Right lobe of liver (tissue), 6 donors: ENCODE results near the gene TMEM11. TPM values are rescaled to one million over a fixed set of nuclear protein-coding genes. Genes with fewer than 3 reads are reported as not detected.

Experiments used
- ATAC-seq, 4 donors: fragments of 200-7000 bp; cut with Tn5 transposase; one replicate each; pipeline ENCODE4 v1.9.1; 2020; ENCODE audit warnings: mild to moderate bottlenecking in 4 of 4, moderate library complexity in 4 of 4
- DNase-seq, 3 donors: peaks; one replicate each; pipeline ENCODE4 v3.0.0-alpha.2; 2020
- H3K27ac ChIP-seq, 3 donors: fragments of 200-600 bp; one replicate each; pipeline ENCODE4 v1.8.0; 2022
- H3K27me3 ChIP-seq, 2 donors: fragments of 200-600 bp; one replicate each; pipeline ENCODE4 v1.8.0; 2022
- H3K36me3 ChIP-seq, 4 donors: fragments of 200-600 bp; sonication (generic) in 1 of 4; one replicate each; pipeline versions ENCODE4 v1.5.1 to v1.8.0; 2017 to 2022; ENCODE audit warnings: control low read depth in 1 of 4
- H3K4me1 ChIP-seq, 4 donors: fragments of 200-600 bp; sonication (generic) in 1 of 4; one replicate each; pipeline versions ENCODE4 v1.5.1 to v1.8.0; 2017 to 2022; ENCODE audit warnings: control low read depth in 1 of 4
- H3K4me3 ChIP-seq, 3 donors: fragments of 200-600 bp; one replicate each; pipeline ENCODE4 v1.8.0; 2022
- H3K9me3 ChIP-seq, 4 donors: fragments of 200-600 bp; sonication (generic) in 1 of 4; one replicate each; pipeline versions ENCODE4 v1.5.1 to v1.8.0; 2017 to 2022; ENCODE audit warnings: control low read depth in 1 of 4
- CTCF ChIP-seq, 4 donors: fragments of 200-600 bp in 3 of 4; fragments of 450-650 bp in 1 of 4; IDR thresholded peaks; one replicate each; pipeline versions ENCODE4 v1.5.1 to v1.8.0; 2016 to 2022; ENCODE audit warnings: antibody characterized with exemption in 4 of 4, mild to moderate bottlenecking in 2 of 4
- POLR2A ChIP-seq: fragments of 450-650 bp; IDR thresholded peaks from one replicate; pipeline ENCODE4 v1.6.1; 2017; ENCODE audit warnings: antibody characterized with exemption, mild to moderate bottlenecking
- WGBS: methylation state at CpG from one replicate; pipeline ENCODE4 v1.1.6; 2018; ENCODE audit warnings: low coverage, low lambda C conversion rate; ENCODE audit not compliant: insufficient coverage; ENCODE audit errors: missing lambda C conversion rate; 5-methylcytosine and 5-hydroxymethylcytosine counted together
- intact Hi-C, 2 donors: fragments of 100-400 bp; cut with DNase I; formaldehyde crosslinking; loops; one replicate each; pipeline versions ENCODE4 v1.11.2 to v1.14.1; 2022
- total RNA-seq, 6 experiments: library from RNA; depleted of rRNA in 2 of 6; stranded (reverse); fragments of >200 nt in 2 of 6; fragmentation: NEBNext Ultra II Directional in 3 of 6; extraction: Animal tissue kit (Norgen Biotek cat#: 25700) in 3 of 6; gene quantifications; one replicate each; pipeline versions ENCODE4 v1.1.0 to v1.2.4, GENCODE V29; 2016 to 2023
- donor health status: DM: no; HTN: yes; CAD: no.
- donor health status: DM: no; HTN: no; CAD: no.
- donor health status: DM: no; HTN: no; CAD: no.
- donor health status: DM: no; HTN: yes; CAD: no.
- donor health status: DM: no; HTN: yes; CAD: no.

Gene TMEM11
- total RNA-seq, 6 experiments from 2014 or later, result 10.8 to 20.6 (median 11.7) TPM

GRCh38 chr17:21199311-21199710 is 14.7 kb downstream of the TMEM11 start:
- intact Hi-C loops, result no loop called here
- ATAC-seq, result no peak

DNA sequence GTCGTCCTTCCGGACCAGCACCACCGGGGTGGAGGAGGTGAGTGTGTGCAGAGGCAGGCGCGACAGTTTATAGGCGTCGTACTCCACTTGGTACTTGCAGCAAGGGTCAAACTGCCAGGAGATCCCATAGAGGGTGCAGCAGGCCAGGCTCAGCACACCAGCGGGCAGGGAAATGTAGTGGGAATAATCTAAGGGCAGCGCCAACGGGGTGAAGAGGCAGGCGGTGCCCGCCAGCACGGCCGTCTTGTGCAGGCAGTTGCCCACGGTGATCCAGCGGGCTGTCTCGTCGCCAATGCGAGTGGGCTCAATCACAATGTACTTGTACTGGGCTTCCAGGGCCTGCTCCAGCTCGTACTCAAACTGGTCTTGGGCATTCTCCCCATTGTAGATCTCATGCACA is 15.6 kb downstream of the TMEM11 start:
- intact Hi-C loops, result no loop called here
- peaks cover 0 to 17% (median 9%) of the 10 kb centered on the region in 4 donors for H3K36me3 ChIP-seq
- TF ChIP-seq CTCF (IDR thresholded peaks at IDR 0.05) (no peak), POLR2A (no peak)

More at GRCh38 chr17:21199311-21199710, 14.7 kb downstream of the TMEM11 start:
- Histone ChIP-seq H3K9me3 (no peaks in the 10 kb centered on the region), H3K4me3 (no peak overlapping the region), H3K36me3 (peaks cover 0 to 17% (median 9%) of the 10 kb centered on the region in 4 donors), H3K27ac (no peak overlapping the region), H3K27me3 (no peaks in the 10 kb centered on the region), H3K4me1 (no peaks in the 10 kb centered on the region)
- 41% methylated on average over 5 of the region's 9 CpGs for WGBS
- DNase-seq, result no peak
- TF ChIP-seq CTCF (IDR thresholded peaks at IDR 0.05) (no peak), POLR2A (no peak)

GRCh38 chr17:21196126-21196525 is 17.8 kb downstream of the TMEM11 start:
- ATAC-seq (no peak), DNase-seq (no peak)
- H3K9me3 ChIP-seq, result no peaks in the 10 kb centered on the region
- H3K4me1 ChIP-seq, result no peaks in the 10 kb centered on the region
- intact Hi-C loops, result no loop called here
- TF ChIP-seq POLR2A (no peak), CTCF (IDR thresholded peaks at IDR 0.05) (no peak)
- H3K36me3 ChIP-seq, result peaks cover 0 to 17% (median 9%) of the 10 kb centered on the region in 4 donors
- 33% methylated on average over 1 of the region's 5 CpGs for WGBS
- no peaks in the 10 kb centered on the region for H3K27me3 ChIP-seq
- H3K4me3 ChIP-seq, result no peak overlapping the region
- no peak overlapping the region for H3K27ac ChIP-seq

More for the DNA sequence above, 15.6 kb downstream of the TMEM11 start:
- DNase-seq (no peak), ATAC-seq (no peak)
- Histone ChIP-seq H3K27me3 (no peaks in the 10 kb centered on the region), H3K4me3 (no peak overlapping the region), H3K9me3 (no peaks in the 10 kb centered on the region), H3K4me1 (no peaks in the 10 kb centered on the region), H3K27ac (no peak overlapping the region)
- WGBS, result 100% methylated on average over 4 of the region's 20 CpGs

- ATAC-seq, result no peak
- DNase-seq, result no peak
- intact Hi-C loops, result no loop called here
- Histone ChIP-seq H3K4me3 (no peak overlapping the region), H3K9me3 (no peaks in the 10 kb centered on the region), H3K4me1 (no peaks in the 10 kb centered on the region), H3K27ac (no peak overlapping the region), H3K27me3 (no peaks in the 10 kb centered on the region), H3K36me3 (peaks cover 0 to 17% (median 9%) of the 10 kb centered on the region in 4 donors)
- 79% methylated on average over 5 of the region's 5 CpGs for WGBS
- TF ChIP-seq POLR2A (no peak), CTCF (IDR thresholded peaks at IDR 0.05) (no peak)
These were observed 19.3 kb downstream of the TMEM11 start for GRCh38 chr17:21194703-21195102.

DNA sequence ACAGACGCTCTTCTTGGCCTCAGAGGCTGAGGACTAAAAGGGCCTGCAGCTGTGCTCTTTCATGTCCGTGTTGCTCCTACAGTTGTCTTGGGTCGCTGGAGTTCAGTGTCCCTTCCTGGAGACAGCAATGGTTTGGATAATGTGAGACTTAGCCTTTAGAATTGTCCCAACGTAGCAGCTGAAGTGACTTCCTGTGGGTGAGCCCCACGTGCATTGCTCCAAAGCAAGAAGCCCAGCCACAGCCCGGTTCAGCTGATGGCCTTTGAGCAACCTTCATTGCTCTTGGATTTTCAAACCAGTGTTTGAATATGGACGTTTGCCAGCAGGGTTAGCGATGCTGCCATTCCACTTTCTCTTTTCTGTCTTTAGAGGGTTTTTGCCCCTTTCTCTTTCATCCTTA is 19.7 kb downstream of the TMEM11 start:
- TF ChIP-seq CTCF (IDR thresholded peaks at IDR 0.05) (no peak), POLR2A (no peak)
- no peak overlapping the region for H3K4me3 ChIP-seq
- H3K4me1 ChIP-seq, result no peaks in the 10 kb centered on the region
- no peaks in the 10 kb centered on the region for H3K27me3 ChIP-seq
- intact Hi-C loops, result no loop called here
- H3K36me3 ChIP-seq, result peaks cover 0 to 17% (median 9%) of the 10 kb centered on the region in 4 donors
- H3K9me3 ChIP-seq, result no peaks in the 10 kb centered on the region
- DNase-seq (no peak), ATAC-seq (peak; percentile 46 to 60 (median 52))
- 49% methylated on average over 4 of the region's 8 CpGs for WGBS
- H3K27ac ChIP-seq, result peak overlapping the region in 1 of 3 donors; percentile 6
